ENCODE measurements around the gene MBOAT1. TPM values are rescaled to one million over a fixed set of nuclear protein-coding genes. Genes with fewer than 3 reads are reported as not detected.

Gene MBOAT1
- total RNA-seq, 3 donors from 2014 or later (not counting 1 experiment from before 2014, with no cell fraction given): 3.6 to 7.5 (median 5.2) TPM

GRCh38 chr6:20232188-20232587 lies 19.9 kb upstream of the MBOAT1 start:
- no peak for DNase-seq
- Mint-ChIP-seq H3K36me3 (no peaks in the 10 kb centered on the region), H3K9me3 (no peaks in the 10 kb centered on the region), H3K27me3 (ENCODE audit: low read depth in 2 of 2) (no peaks in the 10 kb centered on the region), H3K4me1 (peaks cover 0 to 11% of the 10 kb centered on the region in 2 donors), H3K4me3 (no peak overlapping the region), H3K27ac (no peak overlapping the region)
- no peaks in the 10 kb centered on the region for H3K27me3 ChIP-seq (ENCODE audit: control insufficient read depth, insufficient read depth, low read length)
- no peaks in the 10 kb centered on the region for H3K9me3 ChIP-seq (ENCODE audit: control insufficient read depth, insufficient read depth, low read length)
- peaks cover 7% of the 10 kb centered on the region for H3K4me1 ChIP-seq (ENCODE audit: control insufficient read depth, insufficient read depth, low read length)
- intact Hi-C loops (cut with micrococcal nuclease): no loop called here
- WGBS (ENCODE audit: insufficient coverage): no CpG with 5 or more reads among the region's 2 CpGs
- ATAC-seq: no peak
- H3K27ac ChIP-seq (ENCODE audit: low read length): no peak overlapping the region
- TF ChIP-seq, protein P1, sequence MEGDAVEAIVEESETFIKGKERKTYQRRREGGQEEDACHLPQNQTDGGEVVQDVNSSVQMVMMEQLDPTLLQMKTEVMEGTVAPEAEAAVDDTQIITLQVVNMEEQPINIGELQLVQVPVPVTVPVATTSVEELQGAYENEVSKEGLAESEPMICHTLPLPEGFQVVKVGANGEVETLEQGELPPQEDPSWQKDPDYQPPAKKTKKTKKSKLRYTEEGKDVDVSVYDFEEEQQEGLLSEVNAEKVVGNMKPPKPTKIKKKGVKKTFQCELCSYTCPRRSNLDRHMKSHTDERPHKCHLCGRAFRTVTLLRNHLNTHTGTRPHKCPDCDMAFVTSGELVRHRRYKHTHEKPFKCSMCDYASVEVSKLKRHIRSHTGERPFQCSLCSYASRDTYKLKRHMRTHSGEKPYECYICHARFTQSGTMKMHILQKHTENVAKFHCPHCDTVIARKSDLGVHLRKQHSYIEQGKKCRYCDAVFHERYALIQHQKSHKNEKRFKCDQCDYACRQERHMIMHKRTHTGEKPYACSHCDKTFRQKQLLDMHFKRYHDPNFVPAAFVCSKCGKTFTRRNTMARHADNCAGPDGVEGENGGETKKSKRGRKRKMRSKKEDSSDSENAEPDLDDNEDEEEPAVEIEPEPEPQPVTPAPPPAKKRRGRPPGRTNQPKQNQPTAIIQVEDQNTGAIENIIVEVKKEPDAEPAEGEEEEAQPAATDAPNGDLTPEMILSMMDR (IDR thresholded peaks at IDR 0.05): no peak
- no peaks in the 10 kb centered on the region for H3K36me3 ChIP-seq (ENCODE audit: control insufficient read depth, insufficient read depth, low read length)
- H3K4me3 ChIP-seq (ENCODE audit: low read length): no peak overlapping the region

DNA sequence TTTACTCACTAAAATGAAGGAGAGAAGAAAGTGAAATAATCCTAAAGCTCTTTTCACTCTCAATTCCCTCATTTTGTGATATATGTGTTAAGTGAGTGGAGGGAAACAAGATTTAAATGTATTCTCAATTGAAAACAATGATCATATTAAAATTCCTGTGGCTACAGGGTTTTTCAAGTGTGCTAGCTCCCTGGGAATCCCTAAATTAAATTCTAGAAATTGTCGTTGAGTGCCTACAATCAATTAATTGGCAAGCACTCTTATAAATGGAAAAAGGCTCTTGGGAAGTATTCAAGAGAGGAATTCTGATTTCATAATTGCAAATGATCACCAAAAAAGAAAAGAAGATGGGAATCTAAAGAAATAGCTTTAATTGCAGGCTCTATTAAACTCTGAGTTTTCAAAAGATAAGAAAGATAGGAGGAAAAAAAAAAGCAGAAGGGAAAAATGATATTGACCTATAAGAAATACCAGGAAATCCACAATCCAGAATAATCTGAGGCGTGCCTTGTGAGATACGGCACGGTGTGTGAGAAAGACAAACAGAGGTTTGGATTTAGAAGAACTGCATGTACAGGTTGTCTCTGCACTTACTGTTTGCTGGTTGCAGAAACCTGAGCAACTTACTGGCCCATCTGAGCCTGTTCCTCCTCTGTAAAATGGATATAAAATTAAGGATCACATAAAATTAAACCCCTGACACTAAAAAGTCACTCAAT lies 18.3 kb upstream of the MBOAT1 start:
- Mint-ChIP-seq H3K4me3 (no peak overlapping the region), H3K9me3 (no peaks in the 10 kb centered on the region), H3K36me3 (no peaks in the 10 kb centered on the region), H3K27me3 (ENCODE audit: low read depth in 2 of 2) (no peaks in the 10 kb centered on the region), H3K27ac (no peak overlapping the region), H3K4me1 (no peaks in the 10 kb centered on the region)
- Histone ChIP-seq H3K36me3 (ENCODE audit: control insufficient read depth, insufficient read depth, low read length) (no peaks in the 10 kb centered on the region), H3K27ac (ENCODE audit: low read length) (no peak overlapping the region), H3K4me3 (ENCODE audit: low read length) (no peak overlapping the region), H3K9me3 (ENCODE audit: control insufficient read depth, insufficient read depth, low read length) (no peaks in the 10 kb centered on the region), H3K4me1 (ENCODE audit: control insufficient read depth, insufficient read depth, low read length) (no peaks in the 10 kb centered on the region), H3K27me3 (ENCODE audit: control insufficient read depth, insufficient read depth, low read length) (no peaks in the 10 kb centered on the region)
- TF ChIP-seq, protein P1 (IDR thresholded peaks at IDR 0.05): no peak
- 90% methylated on average over 4 of the region's 4 CpGs for WGBS (ENCODE audit: insufficient coverage)
- no peak for ATAC-seq
- DNase-seq: no peak
- intact Hi-C loops (cut with micrococcal nuclease): no loop called here

- Mint-ChIP-seq H3K27me3 (ENCODE audit: low read depth in 2 of 2) (no peaks in the 10 kb centered on the region), H3K36me3 (no peaks in the 10 kb centered on the region), H3K27ac (no peak overlapping the region), H3K9me3 (no peaks in the 10 kb centered on the region), H3K4me1 (no peaks in the 10 kb centered on the region), H3K4me3 (no peak overlapping the region)
- Histone ChIP-seq H3K27me3 (ENCODE audit: control insufficient read depth, insufficient read depth, low read length) (no peaks in the 10 kb centered on the region), H3K27ac (ENCODE audit: low read length) (no peak overlapping the region), H3K4me1 (ENCODE audit: control insufficient read depth, insufficient read depth, low read length) (no peaks in the 10 kb centered on the region), H3K36me3 (ENCODE audit: control insufficient read depth, insufficient read depth, low read length) (no peaks in the 10 kb centered on the region), H3K4me3 (ENCODE audit: low read length) (no peak overlapping the region), H3K9me3 (ENCODE audit: control insufficient read depth, insufficient read depth, low read length) (no peaks in the 10 kb centered on the region)
- intact Hi-C loops (cut with micrococcal nuclease): no loop called here
- TF ChIP-seq, protein P1 (IDR thresholded peaks at IDR 0.05): no peak
- DNase-seq (no peak), ATAC-seq (no peak)
- WGBS (ENCODE audit: insufficient coverage): 100% methylated on average over 3 of the region's 4 CpGs
These were observed 17.6 kb upstream of the MBOAT1 start for GRCh38 chr6:20229881-20230280.

DNA sequence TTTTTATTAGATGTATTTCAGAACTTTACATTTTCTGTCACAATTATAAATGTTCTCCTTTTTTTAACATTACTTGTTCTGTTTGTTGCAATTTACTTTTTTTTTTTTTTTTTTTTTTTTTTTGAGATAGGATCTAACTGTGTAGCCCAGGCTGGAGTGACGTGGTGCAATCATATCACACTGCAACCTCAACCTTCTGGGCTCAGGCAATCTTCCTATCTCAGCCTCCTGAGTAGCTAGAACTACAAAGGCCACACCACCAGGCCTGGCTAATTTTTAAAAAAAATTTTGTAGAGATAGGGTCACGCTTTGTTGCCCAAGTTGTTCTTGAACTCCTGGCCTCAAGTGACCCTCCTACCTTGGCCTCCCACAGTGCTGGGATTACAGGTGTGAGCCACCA lies 15.1 kb upstream of the MBOAT1 start:
- Mint-ChIP-seq H3K9me3 (no peaks in the 10 kb centered on the region), H3K27me3 (ENCODE audit: low read depth in 2 of 2) (no peaks in the 10 kb centered on the region), H3K4me3 (no peak overlapping the region), H3K27ac (no peak overlapping the region), H3K4me1 (no peaks in the 10 kb centered on the region), H3K36me3 (no peaks in the 10 kb centered on the region)
- 93% methylated on average over 2 of the region's 2 CpGs for WGBS (ENCODE audit: insufficient coverage)
- Histone ChIP-seq H3K27ac (ENCODE audit: low read length) (no peak overlapping the region), H3K4me1 (ENCODE audit: control insufficient read depth, insufficient read depth, low read length) (no peaks in the 10 kb centered on the region), H3K36me3 (ENCODE audit: control insufficient read depth, insufficient read depth, low read length) (no peaks in the 10 kb centered on the region), H3K9me3 (ENCODE audit: control insufficient read depth, insufficient read depth, low read length) (no peaks in the 10 kb centered on the region), H3K4me3 (ENCODE audit: low read length) (no peak overlapping the region), H3K27me3 (ENCODE audit: control insufficient read depth, insufficient read depth, low read length) (no peaks in the 10 kb centered on the region)
- TF ChIP-seq, protein P1 (IDR thresholded peaks at IDR 0.05): no peak
- intact Hi-C loops (cut with micrococcal nuclease): no loop called here
- ATAC-seq (peak in 1 of 3 donors; percentile 54), DNase-seq (no peak)

All from natural killer cell (primary cell).